Measurements from ENCODE around the gene ATAD1.
A peak's percentile ranks its signal among the peaks of the same experiment; 100 is the strongest.
"Not testable (repeated sequence)": the region's sequence is repeated elsewhere in the genome, so short reads cannot be mapped to it uniquely, and the experiment has no call there.

The ATAD1 gene

GRCh38 chr10:87863053-87863943 lies 45.3 kb upstream of the ATAD1 start, which contains the start of the genes KLLN and PTEN:
Gene KLLN (minus strand): TSS chr10:87863533. CDS start chr10:87862487, 1,046 bp downstream.
Gene PTEN (plus strand): TSS chr10:87863625. CDS start chr10:87864470, 845 bp downstream.
- TF ChIP-seq CTCF (IDR thresholded peaks at IDR 0.05; ENCODE audit: low read depth, low read length) = no peak

GRCh38 chr10:87862679-87863052 lies 44.6 kb upstream of the ATAD1 start:
- no peak for TF ChIP-seq CTCF (IDR thresholded peaks at IDR 0.05; ENCODE audit: low read depth, low read length)
- H3K4me3 ChIP-seq (ENCODE audit: low read depth, low read length) = peak overlapping the region; percentile 93

More at GRCh38 chr10:87863053-87863943, 45.3 kb upstream of the ATAD1 start, which contains the start of the genes KLLN and PTEN:
- H3K4me3 ChIP-seq (ENCODE audit: low read depth, low read length) = peak within 1 kb of the TSS; percentile 93

GRCh38 chr10:87861953-87862678 lies 44.1 kb upstream of the ATAD1 start:
- TF ChIP-seq CTCF (IDR thresholded peaks at IDR 0.05; ENCODE audit: low read depth, low read length) = no peak
- H3K4me3 ChIP-seq (ENCODE audit: low read depth, low read length) = peak overlapping the region; percentile 93

- peak overlapping the region; percentile 93 for H3K4me3 ChIP-seq (ENCODE audit: low read depth, low read length)
These were observed 43.5 kb upstream of the ATAD1 start for GRCh38 chr10:87861566-87861952.

GRCh38 chr10:87860816-87861403 lies 42.9 kb upstream of the ATAD1 start:
- TF ChIP-seq CTCF (IDR thresholded peaks at IDR 0.05; ENCODE audit: low read depth, low read length) = no peak
- H3K4me3 ChIP-seq (ENCODE audit: low read depth, low read length) = no peak overlapping the region

More at GRCh38 chr10:87861566-87861952, 43.5 kb upstream of the ATAD1 start:
- TF ChIP-seq CTCF (IDR thresholded peaks at IDR 0.05; ENCODE audit: low read depth, low read length) = no peak

GRCh38 chr10:87860156-87860795 lies 42.2 kb upstream of the ATAD1 start:
- TF ChIP-seq CTCF (IDR thresholded peaks at IDR 0.05; ENCODE audit: low read depth, low read length) = peak; percentile 25; the same call in 1 of the 2 replicates
- no peak overlapping the region for H3K4me3 ChIP-seq (ENCODE audit: low read depth, low read length)

- not testable (repeated sequence) for H3K4me3 ChIP-seq (ENCODE audit: low read depth, low read length)
These were observed 37.6 kb upstream of the ATAD1 start for GRCh38 chr10:87855665-87856064.

- H3K4me3 ChIP-seq (ENCODE audit: low read depth, low read length) = not testable (repeated sequence)
These were observed 37.2 kb upstream of the ATAD1 start for GRCh38 chr10:87855247-87855646.
